ENCODE results near the gene CLTCL1. TPM values are rescaled to one million over a fixed set of nuclear protein-coding genes. Genes with fewer than 3 reads are reported as not detected.
"Not testable (repeated sequence)": the region's sequence is repeated elsewhere in the genome, so short reads cannot be mapped to it uniquely, and the experiment has no call there.

CLTCL1 gene
- total RNA-seq, 4 donors from 2014 or later: 1.0 to 20.5 (median 11.4) TPM

- Histone ChIP-seq H3K4me3 (no peak overlapping the region), H3K36me3 (no peaks in the 10 kb centered on the region), H3K4me1 (no peaks in the 10 kb centered on the region), H3K27ac (no peak overlapping the region), H3K27me3 (no peaks in the 10 kb centered on the region), H3K9me3 (peaks cover 0 to 3% of the 10 kb centered on the region in 2 donors)
- TF ChIP-seq CTCF (IDR thresholded peaks at IDR 0.05) (no peak), POLR2A (IDR thresholded peaks at IDR 0.05) (no peak)
- DNase-seq: no peak
- intact Hi-C loops (cut with DNase I; ENCODE audit: low total_unique reads): no loop called here
Measured at GRCh38 chr22:19321757-19322156, 30.2 kb upstream of the CLTCL1 start.

GRCh38 chr22:19320136-19320535 is 28.6 kb upstream of the CLTCL1 start:
- H3K27ac ChIP-seq; H3K9me3 ChIP-seq; DNase-seq; H3K36me3 ChIP-seq; H3K27me3 ChIP-seq; intact Hi-C loops (cut with DNase I; ENCODE audit: low total_unique reads); H3K4me1 ChIP-seq; H3K4me3 ChIP-seq: not testable (repeated sequence)

- no peak for DNase-seq
- H3K4me3 ChIP-seq: no peak overlapping the region
- H3K27ac ChIP-seq: no peak overlapping the region
- no peaks in the 10 kb centered on the region for H3K36me3 ChIP-seq
- no peaks in the 10 kb centered on the region for H3K27me3 ChIP-seq
- peaks cover 0 to 3% of the 10 kb centered on the region in 2 donors for H3K9me3 ChIP-seq
- H3K4me1 ChIP-seq: no peaks in the 10 kb centered on the region
- no peak for TF ChIP-seq CTCF (IDR thresholded peaks at IDR 0.05)
- TF ChIP-seq POLR2A (IDR thresholded peaks at IDR 0.05): no peak
- intact Hi-C loops (cut with DNase I; ENCODE audit: low total_unique reads): no loop called here
Measured at GRCh38 chr22:19319281-19319680, 27.8 kb upstream of the CLTCL1 start.

GRCh38 chr22:19317865-19318264 is 26.3 kb upstream of the CLTCL1 start:
- intact Hi-C loops (cut with DNase I; ENCODE audit: low total_unique reads): no loop called here
- Histone ChIP-seq H3K4me3 (no peak overlapping the region), H3K9me3 (peaks cover 0 to 3% of the 10 kb centered on the region in 2 donors), H3K4me1 (no peaks in the 10 kb centered on the region), H3K27ac (no peak overlapping the region), H3K36me3 (no peaks in the 10 kb centered on the region), H3K27me3 (no peaks in the 10 kb centered on the region)
- TF ChIP-seq POLR2A (IDR thresholded peaks at IDR 0.05) (no peak), CTCF (IDR thresholded peaks at IDR 0.05) (no peak)
- DNase-seq: no peak

- no peak for DNase-seq
- Histone ChIP-seq H3K4me3 (no peak overlapping the region), H3K9me3 (no peaks in the 10 kb centered on the region), H3K27me3 (no peaks in the 10 kb centered on the region), H3K36me3 (no peaks in the 10 kb centered on the region), H3K4me1 (no peaks in the 10 kb centered on the region), H3K27ac (no peak overlapping the region)
- intact Hi-C loops (cut with DNase I; ENCODE audit: low total_unique reads): no loop called here
- TF ChIP-seq POLR2A (IDR thresholded peaks at IDR 0.05): no peak
- TF ChIP-seq CTCF (IDR thresholded peaks at IDR 0.05): no peak
Measured at GRCh38 chr22:19307872-19308271, 16.4 kb upstream of the CLTCL1 start.

GRCh38 chr22:19306535-19306934 is 15.0 kb upstream of the CLTCL1 start:
- intact Hi-C loops (cut with DNase I; ENCODE audit: low total_unique reads); H3K4me1 ChIP-seq; H3K27me3 ChIP-seq; H3K36me3 ChIP-seq; H3K4me3 ChIP-seq; H3K27ac ChIP-seq; DNase-seq; H3K9me3 ChIP-seq: not testable (repeated sequence)
